GM18951 (cell line): ENCODE measurements around the gene TAS2R5.
"Not testable (repeated sequence)": the region's sequence is repeated elsewhere in the genome, so short reads cannot be mapped to it uniquely, and the experiment has no call there.

Experiments used
- POLR2A ChIP-seq: IDR thresholded peaks from 4 replicates; pipeline ENCODE4 v1.6.1; 2011; ENCODE audit warnings: mild to moderate bottlenecking; ENCODE audit not compliant: insufficient read length, insufficient read depth; ENCODE audit errors: extremely low read depth
- in situ Hi-C: fragments of 300-500 bp; cut with MboI; formaldehyde crosslinking; loops from one replicate; pipeline ENCODE4 v1.12.0; 2022; ENCODE audit warnings: low sequenced_read_pairs, mixed read lengths, inconsistent platforms; ENCODE audit not compliant: unreplicated experiment

Gene TAS2R5, protein sequence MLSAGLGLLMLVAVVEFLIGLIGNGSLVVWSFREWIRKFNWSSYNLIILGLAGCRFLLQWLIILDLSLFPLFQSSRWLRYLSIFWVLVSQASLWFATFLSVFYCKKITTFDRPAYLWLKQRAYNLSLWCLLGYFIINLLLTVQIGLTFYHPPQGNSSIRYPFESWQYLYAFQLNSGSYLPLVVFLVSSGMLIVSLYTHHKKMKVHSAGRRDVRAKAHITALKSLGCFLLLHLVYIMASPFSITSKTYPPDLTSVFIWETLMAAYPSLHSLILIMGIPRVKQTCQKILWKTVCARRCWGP

DNA sequence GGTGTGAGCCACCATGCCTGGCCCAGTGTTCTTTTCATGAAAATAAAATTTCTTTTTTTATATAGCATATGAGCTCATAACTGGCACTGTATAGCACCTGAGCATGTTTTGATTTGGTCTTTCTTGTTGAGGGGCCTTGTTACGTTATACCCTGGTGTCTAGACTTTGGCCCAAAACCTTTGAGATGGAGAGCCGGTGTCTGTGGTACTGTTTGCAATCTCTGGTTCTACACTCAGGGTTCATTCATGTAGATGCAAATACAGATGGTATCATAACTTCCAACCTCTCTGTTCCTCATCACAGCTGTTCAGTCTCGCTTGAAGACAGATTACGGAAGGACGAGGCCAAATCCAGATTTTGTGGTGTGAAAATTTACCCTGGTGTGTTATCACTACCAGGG, at the start of gene TAS2R5:
Gene TAS2R5 (plus strand): TSS at position 301 of the 400 bp plus-strand sequence. CDS start 145 bp downstream, outside the sequence.
- in situ Hi-C loops, result no loop called here
- TF ChIP-seq POLR2A, result no peak

DNA sequence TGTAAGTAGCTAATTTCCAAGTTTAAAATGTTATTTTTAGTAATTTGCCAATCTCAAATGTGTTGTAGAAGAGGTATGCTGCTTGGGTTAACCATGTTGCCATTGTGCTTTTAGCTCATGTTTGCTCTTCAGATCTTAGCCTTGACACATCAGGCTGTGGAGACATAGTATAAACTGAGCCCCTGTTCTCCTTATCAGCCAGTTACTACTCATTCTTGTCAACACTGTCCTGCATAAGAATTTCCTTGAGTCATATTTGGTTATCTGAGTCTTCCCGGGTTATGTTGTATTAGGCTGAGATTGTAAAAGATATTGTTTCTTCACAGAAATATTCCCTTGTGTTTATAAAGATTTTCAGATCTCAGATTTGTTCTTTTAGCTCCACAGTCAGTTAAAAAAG, 47.8 kb upstream of the TAS2R5 start:
- in situ Hi-C loops, result no loop called here
- TF ChIP-seq POLR2A, result no peak

DNA sequence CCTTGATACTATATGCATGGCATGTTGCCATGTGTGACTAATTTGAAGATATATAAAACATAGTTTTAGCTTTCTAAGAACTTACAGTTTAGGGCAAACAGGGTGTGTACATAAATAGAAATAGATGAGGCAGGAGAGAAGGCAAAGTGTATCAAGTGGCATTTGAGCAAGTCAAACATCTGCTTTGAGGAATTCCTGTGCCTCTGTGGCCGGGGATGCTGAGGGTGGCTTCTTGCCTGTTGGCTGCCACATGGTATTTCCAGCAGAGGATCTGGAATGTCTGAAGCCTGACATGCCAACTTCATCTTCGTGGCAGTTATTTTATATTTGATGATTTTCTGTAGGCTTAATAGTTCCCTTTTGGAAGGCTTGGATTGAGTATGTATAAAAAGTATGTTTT, 45.9 kb upstream of the TAS2R5 start:
- TF ChIP-seq POLR2A, result no peak
- in situ Hi-C loops, result no loop called here

DNA sequence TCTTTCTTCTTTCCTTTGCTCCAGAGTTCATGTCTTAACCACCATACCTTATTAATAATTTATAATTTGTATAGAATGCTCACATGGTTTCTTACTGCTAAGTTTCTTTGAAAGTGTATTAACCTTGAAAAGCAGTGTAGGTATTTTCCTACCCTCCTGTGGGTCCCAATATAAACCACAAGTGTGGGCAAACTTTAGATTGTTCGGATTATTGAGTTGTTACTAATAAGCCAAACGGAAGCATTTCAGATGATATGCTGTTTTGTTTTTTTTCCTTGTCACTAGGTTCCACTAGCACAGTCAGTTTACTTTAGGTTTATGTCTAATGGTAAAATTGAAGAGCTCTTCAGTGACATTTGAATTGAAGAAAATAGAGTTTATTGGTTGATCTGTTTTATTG, 41.6 kb upstream of the TAS2R5 start:
- in situ Hi-C loops, result no loop called here
- no peak for TF ChIP-seq POLR2A

DNA sequence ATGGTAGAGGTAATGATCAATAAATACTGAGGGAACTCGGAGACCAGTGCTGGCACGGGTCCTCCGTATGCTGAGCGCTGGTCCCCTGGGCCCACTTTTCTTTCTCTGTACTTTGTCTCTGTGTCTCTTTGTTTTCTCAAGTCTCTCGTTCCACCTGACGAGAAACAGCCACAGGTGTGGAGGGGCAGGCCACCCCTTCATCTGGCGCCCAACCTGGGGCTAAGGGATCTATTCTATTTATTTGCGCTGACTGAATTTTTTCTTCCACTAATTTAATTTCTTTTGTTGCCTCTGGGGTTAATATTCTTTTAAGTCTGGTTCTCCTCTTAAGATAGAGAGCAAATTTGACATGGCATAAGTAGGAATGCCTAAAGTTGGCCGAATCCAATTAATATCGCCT, 38.1 kb upstream of the TAS2R5 start:
- in situ Hi-C loops, result not testable (repeated sequence)

DNA sequence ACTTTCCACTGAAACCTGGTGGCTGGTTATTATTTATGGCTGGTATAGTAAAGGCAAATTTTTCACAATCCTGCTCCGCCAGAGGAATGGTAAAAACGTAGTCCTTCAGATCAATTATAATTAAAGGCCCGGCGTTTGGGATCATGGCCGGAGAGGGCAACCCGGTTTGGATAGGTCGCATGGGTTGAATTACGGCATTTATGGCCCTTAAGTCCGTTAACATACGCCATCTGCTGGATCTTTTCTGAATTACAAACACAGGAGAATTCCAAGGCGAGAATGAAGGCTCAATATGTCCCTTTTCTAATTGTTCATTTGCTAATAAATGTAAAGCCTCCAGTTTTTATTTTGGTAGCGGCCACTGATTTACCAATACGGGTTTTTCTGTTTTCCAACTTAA, 37.4 kb upstream of the TAS2R5 start:
- in situ Hi-C loops, result no loop called here
- TF ChIP-seq POLR2A, result no peak

DNA sequence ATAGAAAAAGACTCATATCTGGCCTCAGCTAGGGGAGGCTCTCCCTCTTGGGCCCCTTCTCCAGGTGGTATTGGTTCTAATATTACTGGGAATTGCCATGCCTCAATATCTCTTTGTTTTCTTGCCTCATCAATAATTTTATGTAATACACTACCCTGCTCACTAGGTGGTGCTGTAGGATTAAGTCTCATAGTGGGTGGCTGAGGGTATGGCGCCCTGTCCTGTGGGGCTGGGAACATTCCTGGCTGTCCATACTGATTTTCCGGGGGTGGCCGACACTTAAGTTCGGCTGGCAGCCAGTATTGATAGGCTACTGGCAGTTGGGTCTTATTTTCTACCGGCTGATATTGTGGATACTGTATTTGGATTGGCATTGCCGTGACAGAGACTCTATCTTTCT, 35.1 kb upstream of the TAS2R5 start:
- TF ChIP-seq POLR2A, result no peak
- in situ Hi-C loops, result no loop called here

DNA sequence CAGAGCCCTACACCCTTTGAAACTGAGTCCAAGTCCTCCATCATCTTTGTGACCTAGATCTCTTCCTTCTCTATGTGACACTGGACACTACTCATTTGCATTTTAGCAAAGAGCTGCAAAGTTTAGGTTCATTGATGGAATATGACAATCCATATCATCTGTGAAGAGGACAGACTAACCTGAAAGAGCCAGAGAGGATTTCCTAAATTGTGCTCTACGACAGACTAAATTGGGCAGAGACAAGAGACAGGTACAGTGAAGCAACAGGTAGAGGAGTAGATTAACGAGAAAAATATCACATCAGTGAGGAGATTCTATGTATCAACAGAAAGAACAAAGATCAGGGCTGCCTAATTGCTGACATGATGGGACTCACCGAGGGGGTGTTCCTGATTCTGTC, 26.2 kb upstream of the TAS2R5 start, which contains the start of gene TAS2R3:
Gene TAS2R3 (plus strand): TSS at position 301 of the 400 bp plus-strand sequence. CDS start 62 bp downstream, at position 363.
- in situ Hi-C loops, result no loop called here
- no peak for TF ChIP-seq POLR2A

DNA sequence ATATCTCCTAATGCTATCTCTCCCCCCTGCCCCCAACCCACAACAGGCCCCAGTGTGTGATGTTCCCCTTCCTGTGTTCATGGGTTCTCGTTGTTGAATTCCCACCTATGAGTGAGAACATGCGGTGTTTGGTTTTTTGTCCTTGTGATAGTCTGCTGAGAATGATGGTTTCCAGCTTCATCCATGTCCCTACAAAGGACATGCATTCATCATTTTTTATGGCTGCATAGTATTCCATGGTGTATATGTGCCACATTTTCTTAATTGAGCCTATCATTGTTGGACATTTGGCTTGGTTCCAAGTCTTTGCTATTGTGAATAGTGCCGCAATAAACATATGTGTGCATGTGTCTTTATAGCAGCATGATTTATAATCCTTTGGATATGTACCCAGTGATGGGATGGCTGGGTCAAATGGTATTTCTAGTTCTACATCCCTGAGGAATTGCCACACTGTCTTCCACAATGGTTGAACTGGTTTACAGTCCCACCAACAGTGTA, 19.9 kb upstream of the TAS2R5 start:
- in situ Hi-C loops, result not testable (repeated sequence)

DNA sequence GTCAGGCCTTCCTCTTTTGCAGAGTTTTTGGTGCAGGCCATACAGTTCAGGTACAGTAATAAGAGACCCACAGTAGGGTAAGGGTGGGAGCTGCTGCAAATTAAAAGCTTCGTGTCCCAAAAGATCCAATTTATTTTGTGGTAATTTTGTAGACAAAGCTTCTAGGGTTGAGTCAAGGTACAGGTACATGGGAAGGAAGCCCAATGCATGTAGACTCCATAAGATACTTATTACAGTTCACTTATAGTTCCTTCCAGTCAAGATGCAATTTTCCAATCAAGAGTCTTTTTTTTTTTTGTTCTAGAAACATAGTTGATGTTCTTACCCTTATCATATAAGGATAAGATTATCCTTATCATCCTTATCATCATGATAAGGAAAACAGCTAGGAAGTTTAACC, 13.6 kb upstream of the TAS2R5 start, which contains the start of gene TAS2R4:
Gene TAS2R4 (plus strand): TSS at position 301 of the 400 bp plus-strand sequence. CDS start 1,815 bp downstream, outside the sequence.
- in situ Hi-C loops, result no loop called here
- no peak for TF ChIP-seq POLR2A

DNA sequence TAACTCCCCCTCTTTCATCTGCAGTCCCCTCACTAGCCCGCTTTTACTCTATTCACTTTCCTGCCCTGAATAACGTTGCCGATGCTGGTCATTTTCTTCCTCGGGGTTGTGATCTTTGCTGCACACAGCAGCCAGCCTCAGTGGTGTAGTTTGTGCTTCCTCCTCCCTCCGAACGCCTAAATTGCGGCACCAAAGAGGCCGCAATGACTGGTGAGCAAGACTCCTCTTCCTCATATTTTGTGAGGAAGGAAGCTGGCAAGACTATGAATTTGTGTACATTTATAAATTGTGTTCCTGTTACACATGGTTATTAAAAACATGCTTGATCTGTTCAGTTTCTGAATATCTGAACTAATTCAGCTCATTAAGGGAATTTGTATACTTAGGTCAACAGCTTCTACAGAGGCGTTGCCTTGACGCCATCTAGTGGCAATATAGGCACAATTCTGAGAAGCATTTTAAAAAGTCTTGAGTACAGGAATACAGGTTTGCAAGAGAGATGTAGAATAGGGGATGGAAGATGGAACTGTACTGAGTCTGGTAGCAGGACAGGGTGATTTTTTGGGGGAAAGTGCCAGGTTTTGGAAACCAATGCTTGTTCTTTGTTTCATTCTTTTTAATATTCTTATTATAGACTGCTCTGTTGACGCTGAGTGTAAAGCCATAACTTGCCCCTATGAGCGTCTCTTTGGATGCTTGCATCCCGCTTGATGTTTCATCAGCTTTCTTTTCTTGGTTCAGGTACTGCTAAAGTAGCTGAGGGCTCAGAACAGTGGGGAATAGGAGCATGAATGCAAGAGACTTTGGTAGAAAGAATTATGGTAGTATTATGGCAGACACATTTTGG, 4.1 kb upstream of the TAS2R5 start:
- no peak for TF ChIP-seq POLR2A
- in situ Hi-C loops, result no loop called here

DNA sequence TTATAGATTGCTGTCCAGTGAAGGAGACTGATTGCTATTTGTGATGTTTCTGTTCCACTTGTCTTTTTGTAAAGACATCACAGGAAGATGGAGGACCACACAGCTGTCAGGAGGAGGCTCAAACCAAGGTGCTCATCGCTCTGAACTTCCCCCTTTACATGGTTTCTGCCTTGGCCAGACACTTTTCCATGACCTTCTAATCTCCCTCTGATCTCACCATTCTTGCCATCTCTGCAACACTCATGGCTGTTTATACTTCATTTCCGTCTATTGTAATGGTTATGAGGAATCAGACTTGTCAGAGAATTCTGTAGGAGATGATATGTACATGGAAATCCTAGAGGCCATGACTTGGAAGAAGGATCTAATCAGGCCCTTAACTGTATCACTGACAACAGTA, 1.7 kb upstream of the TAS2R5 start:
- in situ Hi-C loops, result no loop called here
- no peak for TF ChIP-seq POLR2A

DNA sequence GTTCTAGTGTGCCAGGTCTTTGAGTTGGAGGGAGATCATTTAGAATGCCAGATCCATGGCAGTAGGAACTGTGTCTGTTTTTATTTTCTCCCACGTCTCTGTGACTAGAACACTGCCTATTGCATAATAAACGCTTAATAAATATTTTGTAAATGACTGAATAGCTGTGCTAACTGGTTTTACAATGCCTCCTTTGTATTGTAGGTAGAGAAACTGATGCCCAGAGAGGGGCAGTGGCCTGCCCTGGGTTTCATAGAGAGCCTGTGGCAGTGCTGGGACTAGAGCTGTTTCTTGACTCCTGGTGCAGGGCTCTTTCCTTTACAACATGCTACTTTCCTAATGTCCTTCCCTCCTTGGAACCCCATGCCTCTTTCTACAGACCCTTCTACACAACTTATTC, 2.5 kb downstream of the TAS2R5 start:
- no peak for TF ChIP-seq POLR2A

DNA sequence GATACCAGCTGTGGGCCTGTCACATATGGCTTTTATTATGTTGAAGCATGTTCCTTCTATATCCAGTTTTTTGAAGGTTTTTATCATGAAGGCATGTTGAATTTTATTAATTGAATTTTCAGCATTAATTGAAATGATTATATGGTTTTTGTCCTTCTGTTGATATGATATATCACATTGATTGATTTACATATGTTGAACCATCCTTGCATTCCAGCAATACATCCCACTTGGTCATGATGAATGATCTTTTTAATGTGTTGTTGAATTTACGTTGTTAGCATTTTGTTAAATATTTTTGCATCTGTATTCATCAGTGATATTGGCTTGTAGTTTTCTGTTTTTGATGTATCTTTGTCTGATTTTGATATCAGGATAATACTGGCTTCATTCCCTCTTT, 30.1 kb downstream of the TAS2R5 start:
- no peak for TF ChIP-seq POLR2A
- in situ Hi-C loops, result no loop called here

More for the DNA sequence above, 2.5 kb downstream of the TAS2R5 start:
- in situ Hi-C loops, result no loop called here

DNA sequence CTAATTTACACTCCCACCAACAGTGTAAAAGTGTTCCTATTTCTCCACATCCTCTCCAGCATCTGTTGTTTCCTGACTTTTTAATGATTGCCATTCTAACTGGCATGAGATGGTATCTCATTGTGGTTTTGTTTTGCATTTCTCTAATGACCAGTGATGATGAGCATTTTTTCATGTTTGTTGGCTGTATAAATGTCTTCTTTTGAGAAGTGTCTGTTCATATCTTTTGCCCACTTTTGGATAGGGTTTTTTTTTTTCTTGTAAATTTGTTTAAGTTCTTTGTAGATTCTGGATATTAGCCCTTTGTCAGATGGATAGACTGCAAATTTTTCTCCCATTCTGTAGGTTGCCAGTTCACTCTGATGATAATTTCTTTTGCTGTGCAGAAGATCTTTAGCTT, 32.4 kb downstream of the TAS2R5 start:
- in situ Hi-C loops, result not testable (repeated sequence)
